GM19324 (cell line): ENCODE results near the gene TRIM47.
"Not testable (repeated sequence)": the region's sequence is repeated elsewhere in the genome, so short reads cannot be mapped to it uniquely, and the experiment has no call there.

ENCODE experiments used
- ATAC-seq: cut with Tn5 transposase; IDR thresholded peaks from one replicate; pipeline ENCODE4 v1.9.1; 2021; ENCODE audit warnings: mild to moderate bottlenecking, moderate library complexity; ENCODE audit not compliant: unreplicated experiment, low FRiP score

TRIM47 gene

DNA sequence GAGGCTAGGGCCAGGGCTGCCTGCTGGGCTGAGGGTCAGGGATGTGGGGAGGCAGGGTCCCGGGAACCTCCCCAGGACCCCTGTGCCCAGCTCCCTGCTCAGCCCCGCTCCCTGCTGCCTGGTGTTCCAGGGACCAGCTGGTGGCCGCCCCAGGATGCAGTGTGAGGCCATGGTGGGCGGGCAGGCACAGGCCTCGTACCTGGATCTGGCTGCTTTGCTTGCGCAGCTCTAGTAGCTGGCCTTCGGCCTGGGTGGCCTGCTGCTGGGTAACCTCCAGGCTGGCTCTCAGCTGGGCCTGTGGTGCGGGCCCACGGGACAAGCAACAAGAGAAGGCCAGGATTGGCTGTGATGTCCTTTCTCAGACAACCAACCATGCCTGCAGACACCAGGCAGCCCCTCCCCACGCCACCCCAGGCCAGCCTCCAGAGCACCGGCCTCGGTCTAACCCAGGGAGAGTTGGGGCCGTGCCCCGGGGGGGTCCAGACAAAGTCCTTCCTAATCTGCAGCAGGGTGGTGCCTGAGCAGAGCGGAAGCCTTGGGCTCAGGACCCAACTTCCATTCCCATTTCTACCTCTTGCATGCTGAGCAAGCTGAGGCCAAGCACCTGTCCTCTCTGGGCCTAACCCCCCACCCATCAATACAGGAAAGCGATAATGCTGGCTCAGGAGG lies 14.3 kb upstream of the TRIM47 start:
- no peak for ATAC-seq

DNA sequence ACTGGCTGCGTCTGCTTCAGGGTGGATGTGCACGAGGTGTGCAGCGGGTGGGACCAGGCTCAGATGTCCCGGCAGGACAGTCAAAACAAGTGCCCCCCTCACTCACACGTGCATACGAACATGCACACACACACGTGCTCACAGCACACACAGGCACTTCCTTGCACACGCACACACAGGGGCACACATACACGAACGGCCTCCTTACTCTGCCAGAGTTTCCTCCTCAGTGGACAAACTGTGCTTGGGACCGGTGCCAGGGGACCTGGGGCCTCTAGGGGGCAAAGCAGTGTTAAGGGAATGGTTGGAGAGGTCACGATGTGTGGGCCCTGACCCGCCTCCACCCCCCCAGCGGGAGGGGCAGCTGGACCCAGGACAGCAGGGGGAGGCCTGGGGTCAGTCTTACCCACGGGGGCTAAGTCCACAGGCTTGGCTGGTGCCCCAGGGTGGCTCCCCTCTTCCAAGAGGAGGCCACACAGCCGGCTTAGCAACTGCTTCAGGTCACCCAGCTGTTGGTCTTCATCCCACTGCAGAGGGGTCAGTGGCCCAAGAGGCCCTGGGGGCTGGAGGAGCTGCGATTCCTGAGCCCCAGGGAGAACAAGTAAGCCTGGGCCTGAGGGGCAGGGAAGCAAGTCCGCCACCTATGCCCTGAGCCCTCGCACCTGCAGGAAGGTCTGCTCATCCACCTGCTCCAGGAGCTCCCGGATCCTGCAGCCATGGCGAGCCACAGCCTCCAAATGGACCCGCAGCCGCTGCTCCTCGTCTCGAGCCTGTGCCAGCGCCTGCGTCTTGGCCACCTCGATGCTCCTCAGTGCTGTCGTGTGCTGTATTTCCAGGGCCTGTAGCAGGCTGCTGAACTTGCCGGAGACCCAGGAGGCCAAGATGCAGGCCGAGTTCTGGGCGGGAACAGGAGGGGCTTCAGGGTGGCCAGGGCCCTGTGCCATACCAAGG lies 13.5 kb upstream of the TRIM47 start:
- no peak for ATAC-seq

DNA sequence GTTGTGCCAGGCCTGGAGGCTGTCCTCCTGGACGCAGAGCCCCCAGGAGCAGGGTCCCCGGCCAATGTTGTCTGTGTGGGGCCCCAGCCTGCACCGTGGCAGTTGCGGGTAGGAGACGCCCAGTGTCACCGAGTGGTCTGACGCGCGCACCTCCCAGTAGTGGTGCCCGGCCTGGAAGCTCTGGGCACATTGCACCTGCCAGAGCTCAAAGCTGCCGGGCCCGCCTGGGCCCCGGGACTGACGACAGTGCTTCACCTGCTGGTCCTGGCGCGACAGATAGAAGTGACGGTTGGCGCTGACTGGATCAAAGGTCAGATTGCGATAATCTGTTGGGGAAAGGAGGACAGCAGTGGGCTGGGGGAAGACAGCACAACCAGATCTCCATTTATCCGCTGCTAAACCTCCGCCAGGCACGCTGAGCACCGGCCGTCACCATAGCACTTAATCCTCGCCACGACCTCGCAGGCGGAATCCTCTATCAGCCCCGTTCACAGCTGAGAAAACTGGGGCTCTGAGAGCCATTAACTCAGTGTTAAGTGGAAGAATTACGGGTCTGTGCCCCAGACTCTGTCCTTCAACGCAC lies 12.7 kb upstream of the TRIM47 start:
- no peak for ATAC-seq

DNA sequence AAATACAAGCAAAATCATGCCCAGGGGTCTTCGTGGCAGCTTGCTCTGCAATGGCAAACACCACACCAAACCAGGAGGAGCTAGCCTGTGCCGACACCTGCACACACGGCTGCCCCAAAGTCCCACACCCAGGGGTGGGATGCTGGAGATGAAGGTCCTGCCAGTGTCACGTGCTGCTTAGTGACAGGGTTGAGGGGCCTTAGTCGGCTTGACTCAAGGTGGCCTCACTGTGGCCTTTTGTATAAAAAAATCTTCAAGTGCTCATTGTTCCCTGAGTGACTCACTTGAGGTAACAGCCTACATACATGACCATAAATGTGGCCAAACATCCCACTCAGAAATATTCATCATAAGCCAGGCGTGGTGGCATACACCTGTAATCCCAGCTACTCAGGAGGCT lies 11.1 kb upstream of the TRIM47 start:
- no peak for ATAC-seq

DNA sequence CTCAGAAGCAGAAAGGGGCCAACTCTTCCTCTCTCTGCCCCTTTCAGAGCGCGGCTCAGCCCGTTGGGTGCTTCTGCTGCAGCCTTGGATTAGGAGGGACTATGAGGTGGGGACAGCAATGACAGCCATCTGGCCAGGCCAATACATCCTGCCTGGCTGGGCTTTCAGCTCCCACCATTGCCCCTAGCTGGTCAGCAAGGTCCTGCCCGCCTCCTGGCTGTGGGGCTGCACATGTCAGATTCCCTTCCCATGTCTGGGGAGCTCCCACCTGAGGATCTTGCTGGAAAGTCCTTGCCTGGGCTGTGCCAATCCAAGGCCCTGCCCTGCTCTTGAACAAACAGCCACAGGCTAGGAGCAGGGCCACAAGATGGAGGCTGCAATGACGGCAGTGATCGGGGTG lies 10.1 kb upstream of the TRIM47 start:
- no peak for ATAC-seq

DNA sequence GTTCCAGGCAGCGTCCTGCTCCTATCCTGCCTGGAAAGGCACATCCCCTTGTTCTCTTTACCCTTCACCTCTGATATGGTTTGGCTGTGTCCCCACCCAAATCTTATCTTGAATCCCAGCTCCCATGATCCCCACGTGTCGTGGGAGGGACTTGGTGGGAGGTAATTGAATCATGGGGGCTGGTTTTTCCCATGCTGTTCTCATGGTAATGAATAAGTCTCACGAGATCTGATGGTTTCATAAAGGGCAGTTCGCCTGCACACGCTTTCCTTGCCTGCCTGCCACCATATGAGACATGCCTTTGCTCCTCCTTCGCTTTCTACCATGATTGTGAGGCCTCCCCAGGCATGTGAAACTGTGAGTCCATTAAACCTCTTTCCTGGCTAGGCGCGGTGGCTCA lies 7.5 kb upstream of the TRIM47 start:
- not testable (repeated sequence) for ATAC-seq

DNA sequence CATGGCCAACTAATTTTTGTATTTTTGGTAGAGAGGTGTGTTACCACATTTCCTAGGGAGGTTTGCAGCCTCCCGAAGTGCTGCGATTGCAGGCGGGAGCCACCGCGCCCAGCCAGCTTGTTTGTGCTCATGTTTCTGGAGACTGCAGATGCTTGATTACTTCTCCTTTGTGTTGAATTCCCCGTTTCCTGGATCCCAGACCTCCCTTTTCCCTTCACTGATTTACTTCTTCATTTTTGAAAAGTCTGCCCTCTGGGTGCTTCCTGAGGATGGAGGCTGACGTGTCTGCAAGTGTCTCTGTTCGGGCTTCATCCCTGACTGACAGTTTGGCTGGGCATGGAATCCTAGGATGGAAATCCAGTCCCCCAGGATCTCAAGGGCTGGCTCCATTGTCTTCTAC lies 7.0 kb upstream of the TRIM47 start:
- ATAC-seq = no peak

DNA sequence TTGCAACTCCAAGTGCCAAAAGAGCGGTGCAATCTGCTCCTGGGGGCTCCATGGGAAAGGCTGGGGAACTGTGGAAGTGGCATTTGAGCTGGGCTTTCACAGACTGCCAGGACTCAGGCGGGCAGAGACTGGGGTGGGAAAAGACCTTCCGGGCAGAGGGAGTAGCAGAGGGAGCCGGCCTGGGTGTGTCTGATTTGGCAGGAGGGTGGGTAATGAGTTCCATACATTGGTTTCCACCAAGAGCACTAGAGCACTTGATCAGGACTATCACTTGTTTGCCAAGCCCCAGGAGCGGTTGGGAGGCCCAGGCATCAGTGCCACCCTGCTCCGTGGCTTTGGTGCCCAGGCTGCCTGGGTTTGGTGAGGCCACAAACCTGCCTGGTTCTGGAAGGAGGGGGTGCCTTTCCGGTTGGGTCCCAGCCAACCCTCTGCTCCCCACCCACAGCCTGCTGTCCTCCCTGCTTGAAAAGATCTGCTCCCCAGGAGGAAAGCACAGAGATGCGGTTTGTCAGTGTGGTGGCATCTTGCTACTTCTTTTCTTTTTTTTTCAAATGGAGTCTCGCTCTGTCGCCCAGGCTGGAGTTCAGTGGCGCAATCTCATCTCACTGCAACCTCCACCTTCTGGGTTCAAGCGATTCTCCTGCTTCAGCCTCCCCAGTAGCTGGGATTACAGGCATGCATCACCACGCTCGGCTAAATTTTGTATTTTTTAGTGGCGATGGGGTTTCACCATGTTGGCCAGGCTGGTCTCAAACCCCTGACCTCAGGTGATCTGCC lies 3.5 kb upstream of the TRIM47 start:
- ATAC-seq = no peak

DNA sequence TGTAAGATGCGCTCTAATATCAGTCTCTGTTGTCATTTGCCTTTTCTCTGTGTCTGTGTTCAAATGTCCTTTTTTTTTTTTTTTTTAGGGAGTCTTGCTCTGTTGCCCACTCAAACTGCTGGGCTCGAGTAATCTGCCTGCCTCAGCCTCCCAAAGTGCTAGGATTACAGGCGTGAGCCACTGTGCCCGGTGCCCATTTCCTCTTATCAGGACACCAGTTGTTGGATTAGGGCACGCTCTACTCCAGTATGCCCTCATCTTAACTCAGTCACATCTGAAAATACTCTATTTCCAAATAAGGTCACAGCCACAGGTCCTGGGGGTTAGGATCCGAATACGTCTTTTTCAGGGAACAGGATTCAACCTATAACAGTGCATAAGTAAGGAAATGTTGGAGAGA lies 1.9 kb upstream of the TRIM47 start:
- ATAC-seq = no peak

DNA sequence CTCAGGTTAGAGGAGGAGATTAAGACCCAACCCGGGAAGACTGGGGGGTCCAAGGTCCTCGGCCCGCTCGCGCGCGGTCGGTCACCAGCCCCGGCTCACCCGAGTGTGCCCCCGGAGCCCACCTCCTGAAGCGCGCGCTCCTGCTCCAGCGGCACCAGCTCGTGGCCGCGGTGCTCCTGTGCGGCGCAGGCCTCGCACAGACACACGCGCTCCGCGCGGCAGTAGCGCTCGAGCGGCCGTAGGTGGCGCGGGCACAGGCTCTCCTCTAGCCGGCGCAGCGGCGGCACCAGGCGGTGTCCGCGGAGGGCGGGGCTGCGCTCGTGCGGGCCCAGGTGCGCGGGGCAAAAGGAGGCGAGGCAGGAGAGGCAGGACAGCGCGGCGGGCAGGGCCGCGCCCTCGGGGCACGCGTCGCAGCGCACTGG lies 618 bp downstream of the TRIM47 start:
- no peak for ATAC-seq

DNA sequence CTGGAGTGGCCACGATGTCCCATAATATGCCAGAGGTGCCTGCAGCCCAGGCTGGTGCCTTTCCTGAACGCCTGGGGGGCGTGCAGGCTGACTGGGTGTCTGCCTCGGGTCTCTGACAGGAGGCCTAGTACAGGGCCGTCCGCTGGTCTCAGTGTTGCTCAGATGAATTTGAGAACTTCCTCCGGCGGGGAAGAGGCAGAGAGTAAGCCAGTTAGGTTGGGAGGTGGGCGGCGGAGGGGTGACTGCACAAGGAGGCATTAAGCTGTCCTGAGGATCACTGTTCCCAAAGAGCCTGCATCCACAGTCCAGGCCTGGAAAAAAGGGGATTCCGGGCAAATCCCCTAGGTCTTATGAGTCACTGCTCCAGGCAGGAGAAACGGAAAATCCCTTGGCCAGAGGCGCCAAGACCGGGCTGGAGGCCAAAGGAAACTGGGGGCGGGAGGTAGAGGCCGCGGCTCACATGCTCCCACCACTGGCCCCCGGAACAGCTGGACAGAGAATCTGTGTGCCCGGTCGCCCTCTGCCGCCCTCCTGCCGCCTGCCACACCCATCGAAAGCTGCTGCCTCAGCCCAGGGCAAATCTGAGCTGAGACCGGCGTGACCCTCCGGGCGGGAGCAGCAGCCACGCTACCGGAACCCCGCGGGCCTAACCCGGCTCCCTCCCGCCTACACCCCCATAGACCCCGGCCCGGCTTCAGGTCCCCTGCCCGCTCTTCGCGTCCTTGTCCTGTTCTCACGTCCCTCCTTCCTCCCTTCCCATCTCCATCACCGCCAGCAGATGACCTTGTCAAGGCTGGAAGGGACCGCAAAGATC lies 1.2 kb downstream of the TRIM47 start:
- no peak for ATAC-seq

DNA sequence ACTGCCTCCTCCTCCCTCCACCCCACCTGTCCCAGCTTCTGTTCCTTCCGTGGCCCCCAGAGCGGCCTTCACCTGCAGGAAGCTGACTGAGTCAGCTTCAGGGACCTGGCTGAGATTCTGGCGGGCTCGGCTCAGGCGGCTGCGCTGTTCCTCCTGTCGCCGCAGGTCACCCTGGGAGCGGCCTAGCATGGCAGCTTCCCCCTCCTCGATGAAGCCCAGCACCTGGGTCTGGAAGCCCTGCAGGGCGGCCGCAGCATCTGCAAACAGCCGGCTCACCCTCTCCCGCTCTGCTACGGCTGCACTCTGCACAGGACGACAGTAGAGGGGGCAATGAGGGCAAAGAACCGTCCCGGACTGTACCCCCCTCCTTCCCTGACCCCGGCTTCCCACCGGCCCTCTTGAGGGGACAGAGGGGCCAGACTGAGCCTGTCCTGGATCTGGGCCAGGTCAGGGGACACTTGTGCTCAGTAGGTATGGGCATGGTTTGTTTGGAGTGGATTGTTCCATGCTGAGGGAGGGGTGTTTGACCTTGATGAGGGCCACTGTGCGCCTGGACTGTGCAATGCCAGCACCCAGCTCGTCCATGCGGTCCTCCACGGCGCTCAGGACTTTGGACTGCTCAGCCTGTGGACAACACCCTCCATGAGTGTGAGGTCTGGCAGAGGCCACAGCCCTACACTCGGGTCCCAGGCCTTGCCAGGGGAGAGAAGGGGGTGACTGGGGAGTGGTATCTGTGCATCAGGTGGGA lies 2.0 kb downstream of the TRIM47 start:
- no peak for ATAC-seq

DNA sequence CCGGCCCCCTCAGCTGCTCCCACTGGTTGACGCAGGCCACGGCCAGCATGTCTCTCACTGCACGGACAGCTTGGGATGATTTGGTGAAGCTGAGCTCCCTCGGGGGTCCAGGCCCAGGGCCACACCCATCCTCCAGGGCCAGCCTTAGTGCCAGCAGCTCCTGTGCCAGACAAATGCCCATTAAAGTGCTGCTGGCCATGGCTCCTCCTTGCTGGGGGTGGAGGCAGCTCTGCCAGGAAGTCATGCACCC lies 2.5 kb downstream of the TRIM47 start:
- no peak for ATAC-seq

DNA sequence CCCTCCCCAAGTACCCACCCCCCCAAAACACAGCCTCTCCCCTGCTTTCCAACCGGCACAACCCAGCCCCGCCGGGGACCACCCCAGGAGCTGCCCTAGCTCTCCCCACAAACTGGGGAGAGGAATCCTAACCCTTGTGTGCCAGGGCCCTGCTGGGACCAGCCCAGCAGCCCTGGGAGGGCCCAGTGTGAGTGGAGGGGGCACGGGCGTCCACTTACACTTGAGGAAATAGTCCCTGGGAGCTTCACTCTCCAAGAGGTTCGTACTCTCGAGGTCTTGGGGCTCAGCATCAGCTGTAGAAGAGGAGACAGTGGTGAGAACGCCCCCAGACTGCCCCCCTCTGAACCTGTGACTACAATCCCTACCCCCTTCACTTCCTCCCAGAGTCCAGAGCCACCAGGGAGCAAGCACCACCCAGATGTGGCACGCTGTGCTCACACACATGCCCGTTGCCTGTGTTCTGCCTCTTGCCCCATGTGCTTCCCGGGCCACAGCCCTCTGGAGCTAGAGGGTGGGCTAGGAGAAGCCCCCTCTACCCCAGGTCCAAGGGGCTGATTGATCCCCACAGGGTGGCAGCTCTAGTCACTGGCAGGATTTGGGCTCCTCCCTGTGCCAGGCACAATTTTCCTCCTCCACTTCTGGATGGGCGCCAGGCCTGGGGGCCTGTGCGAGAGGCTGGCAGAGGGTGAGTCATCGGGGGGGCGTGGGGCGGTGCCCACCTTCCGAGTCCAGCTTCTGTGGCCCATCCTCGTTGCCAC lies 3.0 kb downstream of the TRIM47 start:
- ATAC-seq = no peak

DNA sequence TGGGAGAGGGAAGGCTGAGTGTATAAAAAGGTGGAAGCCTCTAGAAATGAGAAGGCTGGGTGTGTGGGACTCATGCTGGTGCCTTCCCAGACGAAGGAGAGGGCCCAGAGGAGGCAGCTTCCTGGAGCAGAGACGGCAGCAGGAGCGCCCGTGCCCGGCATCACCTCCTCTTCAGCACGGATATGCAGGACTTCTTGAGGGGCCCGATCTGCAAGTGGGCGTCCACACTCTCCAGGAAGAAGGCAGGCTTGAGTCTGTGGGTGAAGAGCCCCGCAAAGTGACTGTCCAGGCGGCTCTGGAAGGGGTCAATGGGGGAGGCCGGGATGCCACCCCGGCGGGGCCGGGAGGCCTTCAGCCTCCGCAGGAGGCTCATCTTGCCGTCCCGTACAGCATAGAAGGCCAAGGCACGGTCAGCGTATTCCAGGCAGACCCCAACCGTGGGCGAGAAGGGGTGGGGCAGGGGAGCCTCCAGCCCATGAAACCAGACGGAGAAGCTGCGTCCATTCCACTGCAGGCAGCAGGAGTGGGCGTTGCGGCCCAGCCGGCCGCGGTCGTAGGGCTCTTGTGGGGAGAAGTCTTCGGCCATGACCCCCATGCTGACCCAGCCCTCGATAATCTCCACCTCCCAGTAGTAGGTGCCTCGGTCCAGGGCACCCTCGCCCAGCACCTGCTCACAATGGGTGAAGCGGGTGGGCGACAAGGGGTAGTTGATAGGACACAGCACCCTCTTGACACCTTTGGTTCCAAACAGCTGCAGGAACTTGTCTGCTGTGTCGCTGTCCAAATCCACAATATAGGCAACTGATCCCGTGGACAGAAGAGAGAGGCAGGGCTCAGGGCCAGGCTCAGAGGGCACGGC lies 3.8 kb downstream of the TRIM47 start:
- ATAC-seq = no peak

DNA sequence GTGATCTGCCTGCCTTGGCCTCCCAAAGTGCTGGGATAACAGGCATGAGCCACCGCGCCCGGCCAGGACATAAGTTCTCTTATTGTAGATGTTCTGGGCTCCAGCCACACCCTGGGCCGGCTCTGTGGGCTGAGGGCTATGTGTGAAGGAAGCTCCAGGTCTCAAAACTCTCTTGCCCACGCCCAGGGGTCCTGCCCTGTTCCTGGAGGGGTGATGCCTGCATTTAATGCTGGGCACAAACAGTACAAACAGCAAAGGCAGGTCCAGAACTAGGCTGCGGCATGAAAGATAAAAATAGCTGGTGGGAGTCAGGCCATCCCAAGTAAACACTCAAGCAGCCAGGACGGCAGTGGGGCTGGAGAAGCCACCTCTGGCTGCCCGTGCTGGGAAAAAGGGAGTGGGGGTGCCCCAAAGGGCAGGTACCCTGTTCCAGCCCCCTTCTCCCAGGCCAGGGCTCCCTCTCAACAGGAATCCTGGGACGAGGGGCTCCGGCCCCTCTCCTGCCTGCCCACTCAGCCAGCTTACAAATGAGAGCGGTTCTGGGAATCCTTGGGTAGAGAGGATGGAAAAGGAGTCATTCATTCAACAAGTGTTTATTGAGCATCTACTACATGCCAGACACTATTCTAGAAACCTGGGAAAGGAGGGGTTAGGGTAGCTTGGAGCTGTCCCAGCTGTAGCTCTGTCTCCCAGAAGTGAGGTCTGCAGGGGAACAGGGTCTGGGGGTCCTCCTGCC lies 4.6 kb downstream of the TRIM47 start:
- ATAC-seq = no peak
